ENCODE results near the gene ADARB2. TPM values are rescaled to one million over a fixed set of nuclear protein-coding genes. Genes with fewer than 3 reads are reported as not detected.

Gene ADARB2
- total RNA-seq, 4 donors from 2014 or later = 8.4 to 23.2 (median 19.6) TPM

DNA sequence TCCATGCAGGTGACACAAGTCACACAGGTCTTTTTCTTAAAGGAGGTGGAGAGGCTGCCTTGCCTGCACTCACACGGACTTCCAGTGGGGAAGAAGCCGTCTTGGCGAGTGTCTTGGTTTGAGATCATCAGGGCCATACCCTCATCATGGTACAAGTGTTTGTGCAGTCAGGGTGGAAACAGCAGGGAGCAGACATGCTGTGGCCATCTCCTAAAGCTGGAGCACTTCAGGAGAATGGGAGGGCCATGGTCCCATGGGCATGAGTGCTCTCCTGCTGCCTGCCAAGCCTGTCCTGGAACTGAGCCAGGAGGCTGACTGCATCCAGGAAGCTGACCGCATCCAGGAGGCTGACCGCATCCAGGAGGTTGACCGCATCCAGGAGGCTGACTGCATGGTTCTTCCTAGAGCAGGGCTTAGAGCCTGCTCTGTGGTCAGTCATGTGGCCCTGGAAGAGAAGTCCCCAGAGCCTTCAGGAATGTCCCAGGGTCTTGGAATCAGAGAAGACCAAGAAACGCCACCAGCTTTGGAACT, 98.4 kb downstream of the ADARB2 start:
- 87 to 89% methylated on average over 7 of the region's 7 CpGs for WGBS, 2 donors
- H3K4me3 ChIP-seq = no peak overlapping the region
- no peak for DNase-seq (ENCODE audit: low spot score in 2 of 2)
- no peaks in the 10 kb centered on the region for H3K27me3 ChIP-seq
- H3K9me3 ChIP-seq = peaks cover 0 to 4% (median 0%) of the 10 kb centered on the region in 4 donors
- no peaks in the 10 kb centered on the region for H3K36me3 ChIP-seq
- no peaks in the 10 kb centered on the region for H3K4me1 ChIP-seq
- no peak for TF ChIP-seq EP300 (IDR thresholded peaks at IDR 0.05)
- no peak for TF ChIP-seq CTCF (IDR thresholded peaks at IDR 0.05)
- TF ChIP-seq POLR2A (IDR thresholded peaks at IDR 0.05) = no peak
- no peak overlapping the region for H3K27ac ChIP-seq

GRCh38 chr10:1635340-1635739, 102.0 kb downstream of the ADARB2 start:
- Histone ChIP-seq H3K36me3 (no peaks in the 10 kb centered on the region), H3K27me3 (no peaks in the 10 kb centered on the region), H3K9me3 (peaks cover 0 to 11% (median 0%) of the 10 kb centered on the region in 4 donors), H3K4me1 (no peaks in the 10 kb centered on the region), H3K27ac (no peak overlapping the region), H3K4me3 (no peak overlapping the region)
- no peak for DNase-seq (ENCODE audit: low spot score in 2 of 2)
- TF ChIP-seq POLR2A (IDR thresholded peaks at IDR 0.05) = no peak
- no peak for TF ChIP-seq EP300 (IDR thresholded peaks at IDR 0.05)
- TF ChIP-seq CTCF (IDR thresholded peaks at IDR 0.05) = no peak
- WGBS, 2 donors = 55 to 63% methylated on average over 11 of the region's 11 CpGs

DNA sequence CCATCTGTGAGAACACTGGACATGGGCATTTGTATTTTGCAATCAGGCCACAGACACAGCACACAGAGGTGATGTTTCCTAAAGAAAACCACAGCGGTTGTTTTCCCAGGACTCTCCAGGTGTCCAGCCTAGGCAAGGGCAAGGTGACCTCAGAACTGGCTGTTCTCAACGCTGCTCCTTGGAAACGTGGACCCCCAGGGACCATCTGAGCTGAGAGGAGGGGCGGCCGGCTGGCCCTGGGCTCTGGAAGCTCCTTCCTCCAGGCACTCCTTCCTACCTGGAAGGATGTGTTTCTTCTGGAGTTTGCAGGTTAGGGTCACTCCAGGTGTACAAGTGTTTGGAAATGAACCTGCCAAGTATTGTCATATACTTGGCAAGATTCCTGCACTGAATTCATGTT, 103.1 kb downstream of the ADARB2 start:
- Histone ChIP-seq H3K9me3 (peaks cover 0 to 12% (median 0%) of the 10 kb centered on the region in 4 donors), H3K4me3 (no peak overlapping the region), H3K36me3 (no peaks in the 10 kb centered on the region), H3K4me1 (no peaks in the 10 kb centered on the region), H3K27ac (no peak overlapping the region), H3K27me3 (no peaks in the 10 kb centered on the region)
- DNase-seq (ENCODE audit: low spot score in 2 of 2) = no peak
- TF ChIP-seq CTCF (IDR thresholded peaks at IDR 0.05) (no peak), POLR2A (IDR thresholded peaks at IDR 0.05) (no peak), EP300 (IDR thresholded peaks at IDR 0.05) (no peak)
- 84 to 89% methylated on average over 5 of the region's 5 CpGs for WGBS, 2 donors

DNA sequence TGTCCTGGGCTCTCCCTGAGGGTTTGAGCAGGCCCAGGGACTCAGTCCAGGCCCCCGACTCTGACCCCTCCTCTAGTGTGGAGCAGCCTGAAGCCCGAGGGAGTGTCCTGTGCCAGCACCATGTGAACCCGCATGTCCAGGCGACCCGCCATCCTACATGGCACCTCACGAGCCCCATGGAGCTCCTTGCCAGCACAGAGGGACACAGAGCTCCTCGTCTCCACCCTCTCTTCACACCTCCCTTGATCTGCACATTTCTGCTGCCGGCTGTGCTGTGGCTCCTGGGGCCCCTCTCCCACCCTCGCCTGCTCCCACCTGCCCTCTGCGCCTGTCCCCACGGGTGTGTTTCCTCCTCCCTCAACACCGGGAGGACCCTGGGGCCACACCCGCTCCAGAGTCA, 103.5 kb downstream of the ADARB2 start:
- no peak for TF ChIP-seq EP300 (IDR thresholded peaks at IDR 0.05)
- TF ChIP-seq POLR2A (IDR thresholded peaks at IDR 0.05) = no peak
- no peak for TF ChIP-seq CTCF (IDR thresholded peaks at IDR 0.05)
- H3K4me1 ChIP-seq = no peaks in the 10 kb centered on the region
- no peak for DNase-seq (ENCODE audit: low spot score in 2 of 2)

DNA sequence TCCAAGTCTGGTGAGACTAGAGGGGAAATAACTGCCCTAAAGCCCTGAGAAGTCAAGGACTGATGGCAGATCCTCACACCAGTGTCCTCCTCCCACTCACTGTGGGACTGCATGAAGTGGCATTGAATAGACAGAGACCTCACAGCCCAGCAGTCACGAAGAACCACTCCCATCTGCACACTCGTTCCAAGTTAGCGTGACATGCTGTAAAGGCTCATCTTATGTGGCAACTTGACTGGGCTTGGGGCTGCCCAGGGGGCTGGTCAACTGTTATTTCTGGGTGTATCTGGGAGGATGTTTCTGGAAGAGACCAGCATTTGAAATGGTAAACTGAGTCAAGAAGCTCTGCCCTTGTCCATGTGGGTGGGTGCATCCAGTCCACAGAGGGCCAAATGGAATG, 104.7 kb downstream of the ADARB2 start:
- whole genome bisulfite sequencing, 2 donors = 90 to 94% methylated on average over 2 to 3 of the region's 3 CpGs
- Histone ChIP-seq H3K4me3 (no peak overlapping the region), H3K36me3 (no peaks in the 10 kb centered on the region), H3K4me1 (no peaks in the 10 kb centered on the region), H3K27me3 (no peaks in the 10 kb centered on the region), H3K9me3 (peaks cover 0 to 26% (median 0%) of the 10 kb centered on the region in 4 donors), H3K27ac (no peak overlapping the region)
- DNase-seq (ENCODE audit: low spot score in 2 of 2) = no peak
- TF ChIP-seq POLR2A (IDR thresholded peaks at IDR 0.05) = no peak
- no peak for TF ChIP-seq EP300 (IDR thresholded peaks at IDR 0.05)
- TF ChIP-seq CTCF (IDR thresholded peaks at IDR 0.05) = no peak

More for the DNA sequence above, 103.5 kb downstream of the ADARB2 start:
- no peaks in the 10 kb centered on the region for H3K27me3 ChIP-seq
- H3K36me3 ChIP-seq = no peaks in the 10 kb centered on the region
- peaks cover 0 to 16% (median 0%) of the 10 kb centered on the region in 4 donors for H3K9me3 ChIP-seq
- WGBS, 2 donors = 82 to 85% methylated on average over 13 of the region's 13 CpGs
- no peak overlapping the region for H3K27ac ChIP-seq
- no peak overlapping the region for H3K4me3 ChIP-seq
